ENCODE measurements around the gene SFPQ. TPM values are rescaled to one million over a fixed set of nuclear protein-coding genes. Genes with fewer than 3 reads are reported as not detected.

The SFPQ gene
- total and polyA plus RNA-seq, 2 donors from 2014 or later: 140 to 248 TPM

GRCh38 chr1:35173909-35174540, 18.9 kb downstream of the SFPQ start:
- Histone ChIP-seq H3K9me3 (ENCODE audit: control insufficient read depth in 2 of 3, insufficient read depth in 1 of 3, low read length in 3 of 3) (no peaks in the 10 kb centered on the region), H3K27me3 (ENCODE audit: control insufficient read depth, insufficient read depth, low read length) (no peaks in the 10 kb centered on the region), H3K4me1 (ENCODE audit: control insufficient read depth in 2 of 3, insufficient read depth in 2 of 3, low read depth in 1 of 3, low read length in 3 of 3) (peaks cover 0 to 11% (median 6%) of the 10 kb centered on the region in 3 donors), H3K4me3 (ENCODE audit: low read length in 3 of 3) (no peak overlapping the region), H3K27ac (ENCODE audit: low read depth in 2 of 2, low read length in 2 of 2) (no peak overlapping the region), H3K9ac (ENCODE audit: low read length in 3 of 3) (no peak overlapping the region), H3K36me3 (ENCODE audit: control insufficient read depth in 2 of 3, insufficient read depth in 3 of 3, low read length in 3 of 3) (peaks cover 9 to 27% (median 14%) of the 10 kb centered on the region in 3 donors)
- FAIRE-seq: no peak
- DNase-seq: no peak
- TF ChIP-seq, protein P1, sequence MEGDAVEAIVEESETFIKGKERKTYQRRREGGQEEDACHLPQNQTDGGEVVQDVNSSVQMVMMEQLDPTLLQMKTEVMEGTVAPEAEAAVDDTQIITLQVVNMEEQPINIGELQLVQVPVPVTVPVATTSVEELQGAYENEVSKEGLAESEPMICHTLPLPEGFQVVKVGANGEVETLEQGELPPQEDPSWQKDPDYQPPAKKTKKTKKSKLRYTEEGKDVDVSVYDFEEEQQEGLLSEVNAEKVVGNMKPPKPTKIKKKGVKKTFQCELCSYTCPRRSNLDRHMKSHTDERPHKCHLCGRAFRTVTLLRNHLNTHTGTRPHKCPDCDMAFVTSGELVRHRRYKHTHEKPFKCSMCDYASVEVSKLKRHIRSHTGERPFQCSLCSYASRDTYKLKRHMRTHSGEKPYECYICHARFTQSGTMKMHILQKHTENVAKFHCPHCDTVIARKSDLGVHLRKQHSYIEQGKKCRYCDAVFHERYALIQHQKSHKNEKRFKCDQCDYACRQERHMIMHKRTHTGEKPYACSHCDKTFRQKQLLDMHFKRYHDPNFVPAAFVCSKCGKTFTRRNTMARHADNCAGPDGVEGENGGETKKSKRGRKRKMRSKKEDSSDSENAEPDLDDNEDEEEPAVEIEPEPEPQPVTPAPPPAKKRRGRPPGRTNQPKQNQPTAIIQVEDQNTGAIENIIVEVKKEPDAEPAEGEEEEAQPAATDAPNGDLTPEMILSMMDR (IDR thresholded peaks at IDR 0.05; ENCODE audit: borderline replicate concordance, extremely low read depth, insufficient read depth): no peak
- intact Hi-C loops (cut with DNase I): no loop called here

DNA sequence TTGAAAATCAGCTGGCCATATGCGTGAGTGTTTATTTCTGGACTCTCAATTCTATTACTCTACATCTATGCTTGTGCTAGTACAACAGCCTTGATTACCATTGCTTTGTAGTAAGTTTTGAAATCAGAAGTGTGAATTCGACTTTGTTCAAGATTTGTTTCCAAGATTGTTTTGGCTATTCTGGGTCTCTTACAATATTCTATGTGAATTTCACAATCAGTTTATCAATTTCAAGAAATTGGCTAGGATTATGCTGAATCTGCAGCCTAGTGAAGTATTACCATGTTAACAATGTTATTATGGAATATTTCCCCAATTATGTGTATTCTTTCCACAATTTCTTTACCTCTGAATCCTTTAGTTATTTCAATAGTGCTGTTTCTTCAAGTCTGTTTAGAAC, 19.5 kb downstream of the SFPQ start:
- Histone ChIP-seq H3K9me3 (ENCODE audit: control insufficient read depth in 2 of 3, insufficient read depth in 1 of 3, low read length in 3 of 3) (no peaks in the 10 kb centered on the region), H3K36me3 (ENCODE audit: control insufficient read depth in 2 of 3, insufficient read depth in 3 of 3, low read length in 3 of 3) (peaks cover 9 to 26% (median 14%) of the 10 kb centered on the region in 3 donors), H3K4me1 (ENCODE audit: control insufficient read depth in 2 of 3, insufficient read depth in 2 of 3, low read depth in 1 of 3, low read length in 3 of 3) (peaks cover 0 to 6% (median 3%) of the 10 kb centered on the region in 3 donors), H3K27me3 (ENCODE audit: control insufficient read depth, insufficient read depth, low read length) (no peaks in the 10 kb centered on the region), H3K9ac (ENCODE audit: low read length in 3 of 3) (no peak overlapping the region), H3K27ac (ENCODE audit: low read depth in 2 of 2, low read length in 2 of 2) (no peak overlapping the region), H3K4me3 (ENCODE audit: low read length in 3 of 3) (no peak overlapping the region)
- FAIRE-seq (no peak), DNase-seq (no peak)
- intact Hi-C loops (cut with DNase I): no loop called here
- TF ChIP-seq, protein P1 (IDR thresholded peaks at IDR 0.05; ENCODE audit: borderline replicate concordance, extremely low read depth, insufficient read depth): no peak

DNA sequence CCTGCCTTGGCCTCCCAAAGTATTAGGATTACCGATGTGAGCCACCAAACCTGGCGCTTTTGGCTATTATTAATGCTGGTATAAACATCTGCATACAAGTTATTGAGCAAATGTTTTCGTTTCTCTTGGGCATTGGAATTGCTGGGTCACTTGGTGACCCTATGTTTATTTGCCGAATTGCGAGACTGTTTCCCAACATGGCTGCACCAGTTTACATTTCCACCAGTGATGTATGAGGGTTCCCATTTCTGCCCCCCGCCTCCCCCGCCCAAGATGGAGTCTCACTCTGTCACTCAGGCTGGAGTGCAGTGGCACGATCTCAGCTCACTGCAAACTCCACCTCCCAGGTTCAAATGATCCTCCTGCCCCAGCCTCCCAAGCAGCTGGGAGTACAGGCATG, 20.9 kb downstream of the SFPQ start:
- Histone ChIP-seq H3K27ac (ENCODE audit: low read depth in 2 of 2, low read length in 2 of 2) (no peak overlapping the region), H3K27me3 (ENCODE audit: control insufficient read depth, insufficient read depth, low read length) (no peaks in the 10 kb centered on the region), H3K36me3 (ENCODE audit: control insufficient read depth in 2 of 3, insufficient read depth in 3 of 3, low read length in 3 of 3) (peaks cover 5 to 13% (median 7%) of the 10 kb centered on the region in 3 donors), H3K9ac (ENCODE audit: low read length in 3 of 3) (no peak overlapping the region), H3K4me3 (ENCODE audit: low read length in 3 of 3) (no peak overlapping the region), H3K4me1 (ENCODE audit: control insufficient read depth in 2 of 3, insufficient read depth in 2 of 3, low read depth in 1 of 3, low read length in 3 of 3) (no peaks in the 10 kb centered on the region), H3K9me3 (ENCODE audit: control insufficient read depth in 2 of 3, insufficient read depth in 1 of 3, low read length in 3 of 3) (no peaks in the 10 kb centered on the region)
- intact Hi-C loops (cut with DNase I): no loop called here
- DNase-seq (no peak), FAIRE-seq (no peak)
- TF ChIP-seq, protein P1 (IDR thresholded peaks at IDR 0.05; ENCODE audit: borderline replicate concordance, extremely low read depth, insufficient read depth): no peak

DNA sequence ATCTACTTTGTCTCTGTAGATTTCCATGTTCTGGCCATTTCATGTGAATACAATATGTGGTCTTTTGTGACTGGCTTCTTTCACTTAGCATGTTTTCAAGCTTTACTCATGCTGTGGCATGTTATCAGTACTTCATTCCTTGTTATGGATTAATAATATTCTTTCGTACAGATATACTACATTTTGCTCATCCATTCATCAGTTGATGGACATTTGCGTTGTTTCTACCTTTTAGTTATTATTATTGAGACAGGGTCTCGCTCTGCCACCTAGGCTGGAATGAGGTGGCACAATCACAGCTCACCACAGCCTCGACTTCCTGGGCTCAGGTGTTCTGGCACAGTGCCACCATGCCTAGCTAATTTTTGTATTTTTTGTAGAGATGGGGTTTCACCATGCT, 21.4 kb downstream of the SFPQ start:
- no peaks in the 10 kb centered on the region for H3K27me3 ChIP-seq (ENCODE audit: control insufficient read depth, insufficient read depth, low read length)
- no peak for FAIRE-seq
- no peaks in the 10 kb centered on the region for H3K9me3 ChIP-seq (ENCODE audit: control insufficient read depth in 2 of 3, insufficient read depth in 1 of 3, low read length in 3 of 3)
- H3K9ac ChIP-seq (ENCODE audit: low read length in 3 of 3): no peak overlapping the region
- no peak overlapping the region for H3K4me3 ChIP-seq (ENCODE audit: low read length in 3 of 3)
- peaks cover 5 to 11% (median 7%) of the 10 kb centered on the region in 3 donors for H3K36me3 ChIP-seq (ENCODE audit: control insufficient read depth in 2 of 3, insufficient read depth in 3 of 3, low read length in 3 of 3)
- TF ChIP-seq, protein P1 (IDR thresholded peaks at IDR 0.05; ENCODE audit: borderline replicate concordance, extremely low read depth, insufficient read depth): no peak
- no peaks in the 10 kb centered on the region for H3K4me1 ChIP-seq (ENCODE audit: control insufficient read depth in 2 of 3, insufficient read depth in 2 of 3, low read depth in 1 of 3, low read length in 3 of 3)
- intact Hi-C loops (cut with DNase I): no loop called here
- DNase-seq: no peak
- no peak overlapping the region for H3K27ac ChIP-seq (ENCODE audit: low read depth in 2 of 2, low read length in 2 of 2)
